Measurements from ENCODE around the gene AAGAB.

DNA sequence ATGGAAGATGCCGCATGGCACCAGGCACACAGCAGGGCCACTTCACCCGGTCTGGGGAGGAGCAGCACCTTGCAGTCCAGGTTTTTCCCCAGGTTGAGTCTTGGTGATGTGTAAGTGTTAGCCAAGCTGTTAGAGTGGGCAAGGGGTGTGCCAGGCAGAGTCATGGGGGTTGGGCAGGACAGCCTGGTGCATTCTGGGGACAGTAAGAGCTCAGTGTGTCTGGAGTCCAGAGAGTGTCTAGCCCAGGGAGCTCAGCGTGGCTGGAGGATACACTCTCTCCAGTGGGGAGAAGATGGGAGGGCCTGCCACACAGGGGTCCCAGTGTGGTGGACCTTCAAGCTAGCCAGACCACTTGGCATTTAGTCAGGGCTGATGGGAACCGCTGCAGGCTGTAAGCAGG, 87.4 kb downstream of the AAGAB start:
- TF ChIP-seq, protein P1, sequence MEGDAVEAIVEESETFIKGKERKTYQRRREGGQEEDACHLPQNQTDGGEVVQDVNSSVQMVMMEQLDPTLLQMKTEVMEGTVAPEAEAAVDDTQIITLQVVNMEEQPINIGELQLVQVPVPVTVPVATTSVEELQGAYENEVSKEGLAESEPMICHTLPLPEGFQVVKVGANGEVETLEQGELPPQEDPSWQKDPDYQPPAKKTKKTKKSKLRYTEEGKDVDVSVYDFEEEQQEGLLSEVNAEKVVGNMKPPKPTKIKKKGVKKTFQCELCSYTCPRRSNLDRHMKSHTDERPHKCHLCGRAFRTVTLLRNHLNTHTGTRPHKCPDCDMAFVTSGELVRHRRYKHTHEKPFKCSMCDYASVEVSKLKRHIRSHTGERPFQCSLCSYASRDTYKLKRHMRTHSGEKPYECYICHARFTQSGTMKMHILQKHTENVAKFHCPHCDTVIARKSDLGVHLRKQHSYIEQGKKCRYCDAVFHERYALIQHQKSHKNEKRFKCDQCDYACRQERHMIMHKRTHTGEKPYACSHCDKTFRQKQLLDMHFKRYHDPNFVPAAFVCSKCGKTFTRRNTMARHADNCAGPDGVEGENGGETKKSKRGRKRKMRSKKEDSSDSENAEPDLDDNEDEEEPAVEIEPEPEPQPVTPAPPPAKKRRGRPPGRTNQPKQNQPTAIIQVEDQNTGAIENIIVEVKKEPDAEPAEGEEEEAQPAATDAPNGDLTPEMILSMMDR (IDR thresholded peaks at IDR 0.05; ENCODE audit: low read depth, low read length): no peak
- TF ChIP-seq EZH2phosphoT487 (IDR thresholded peaks at IDR 0.05; ENCODE audit: low read depth): no peak
